ENCODE data around the gene GRAMD1B.

The GRAMD1B gene

DNA sequence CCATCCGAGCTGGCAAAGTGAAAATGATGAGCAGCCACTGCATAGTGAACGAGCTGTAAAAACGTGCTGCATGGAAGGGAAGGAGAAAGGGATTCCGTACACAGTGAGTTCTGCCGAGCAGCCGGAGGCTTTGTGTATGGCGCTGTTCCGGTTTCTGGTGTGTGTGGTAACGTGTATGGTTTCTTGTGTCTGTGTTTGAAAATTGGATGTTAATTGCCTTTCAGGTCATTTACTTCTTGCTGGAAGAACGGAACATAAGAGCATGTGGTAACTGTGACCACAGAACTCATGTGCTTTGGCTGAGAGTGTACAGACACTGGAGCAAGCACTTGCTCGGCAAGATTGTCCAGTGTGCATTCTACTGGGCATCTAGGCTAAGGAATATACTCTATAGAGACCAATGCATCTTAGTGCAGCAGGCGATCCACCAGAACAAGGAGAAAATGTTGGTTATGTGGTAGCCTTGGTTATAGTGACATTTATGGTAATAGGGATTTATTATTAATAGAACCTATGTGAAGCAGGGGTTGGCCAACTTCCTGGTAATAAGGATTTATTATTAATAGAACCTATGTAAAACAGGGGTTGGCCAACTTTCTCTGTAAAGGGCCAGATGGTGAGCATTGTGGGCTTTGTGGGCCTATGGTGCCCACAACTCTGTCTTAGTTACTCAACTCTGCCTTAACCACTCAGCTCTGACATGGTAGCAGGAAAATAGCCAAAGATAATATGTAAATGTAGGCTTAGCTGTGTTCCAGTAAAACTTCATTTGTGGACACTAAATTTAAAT is 49.2 kb downstream of the GRAMD1B start:
- peaks cover 10% of the 10 kb centered on the region for H3K4me1 ChIP-seq (ENCODE audit: control insufficient read depth, insufficient read depth, low read length)
- no peaks in the 10 kb centered on the region for H3K27me3 ChIP-seq (ENCODE audit: control insufficient read depth, insufficient read depth, low read length)
- H3K27ac ChIP-seq (ENCODE audit: low read depth, low read length): no peak overlapping the region
- no peaks in the 10 kb centered on the region for H3K9me3 ChIP-seq (ENCODE audit: control insufficient read depth, insufficient read depth, low read depth, low read length)
- H3K4me3 ChIP-seq (ENCODE audit: low read depth, low read length): no peak overlapping the region
- no peak overlapping the region for H3K9ac ChIP-seq (ENCODE audit: low read length)
- H3K36me3 ChIP-seq (ENCODE audit: control insufficient read depth, insufficient read depth, low read length): no peaks in the 10 kb centered on the region

DNA sequence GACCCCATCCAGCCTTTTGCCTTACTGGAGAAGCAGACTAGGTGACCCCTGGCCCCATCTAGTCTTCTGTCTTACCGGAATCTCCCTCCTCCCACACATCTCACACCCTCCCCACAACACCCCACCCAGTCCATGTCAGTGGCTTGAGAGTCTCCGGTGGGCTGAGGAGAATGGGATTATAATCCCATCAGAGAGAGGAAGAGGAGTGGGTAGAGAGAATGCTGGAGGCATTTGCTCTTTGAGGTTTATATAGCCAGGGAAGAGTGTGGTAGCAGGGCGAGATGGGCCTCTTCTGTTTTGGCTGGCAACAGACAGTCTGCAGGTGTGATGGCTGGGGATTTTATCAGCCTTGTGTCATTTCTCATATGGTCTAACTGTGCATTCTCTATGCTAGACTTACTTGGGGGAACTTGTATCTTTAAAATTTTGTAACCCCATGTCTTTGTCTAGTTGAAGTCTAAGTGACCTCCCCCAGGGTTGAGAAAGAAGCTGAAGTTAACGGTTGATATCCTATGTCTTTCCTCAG is 50.3 kb downstream of the GRAMD1B start:
- Histone ChIP-seq H3K4me3 (ENCODE audit: low read depth, low read length) (no peak overlapping the region), H3K9ac (ENCODE audit: low read length) (no peak overlapping the region), H3K27ac (ENCODE audit: low read depth, low read length) (no peak overlapping the region), H3K9me3 (ENCODE audit: control insufficient read depth, insufficient read depth, low read depth, low read length) (no peaks in the 10 kb centered on the region), H3K27me3 (ENCODE audit: control insufficient read depth, insufficient read depth, low read length) (no peaks in the 10 kb centered on the region), H3K4me1 (ENCODE audit: control insufficient read depth, insufficient read depth, low read length) (peaks cover 8% of the 10 kb centered on the region), H3K36me3 (ENCODE audit: control insufficient read depth, insufficient read depth, low read length) (no peaks in the 10 kb centered on the region)

DNA sequence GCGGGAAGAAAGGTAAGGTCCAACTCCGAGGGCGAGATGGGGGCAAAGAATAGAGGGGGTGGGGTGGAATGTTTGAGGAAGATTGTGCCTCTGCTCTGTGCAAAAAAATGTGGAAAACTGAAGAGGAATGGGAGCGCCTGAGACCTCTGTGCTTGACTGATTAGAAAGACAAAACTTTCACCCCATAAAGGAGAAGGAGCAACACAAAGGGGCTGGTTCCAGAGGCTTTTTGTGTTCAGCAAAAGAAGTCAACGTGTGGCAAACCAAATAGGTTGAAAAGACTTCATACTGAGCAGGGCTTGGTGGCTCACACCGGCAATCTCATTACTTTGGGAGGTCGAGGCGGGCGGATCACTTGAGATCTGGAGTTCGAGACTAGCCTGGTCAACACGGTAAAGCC is 50.8 kb downstream of the GRAMD1B start:
- H3K4me3 ChIP-seq (ENCODE audit: low read depth, low read length): no peak overlapping the region
- no peak overlapping the region for H3K27ac ChIP-seq (ENCODE audit: low read depth, low read length)
- no peaks in the 10 kb centered on the region for H3K36me3 ChIP-seq (ENCODE audit: control insufficient read depth, insufficient read depth, low read length)
- no peaks in the 10 kb centered on the region for H3K9me3 ChIP-seq (ENCODE audit: control insufficient read depth, insufficient read depth, low read depth, low read length)
- peaks cover 8% of the 10 kb centered on the region for H3K4me1 ChIP-seq (ENCODE audit: control insufficient read depth, insufficient read depth, low read length)
- H3K9ac ChIP-seq (ENCODE audit: low read length): no peak overlapping the region
- no peaks in the 10 kb centered on the region for H3K27me3 ChIP-seq (ENCODE audit: control insufficient read depth, insufficient read depth, low read length)

DNA sequence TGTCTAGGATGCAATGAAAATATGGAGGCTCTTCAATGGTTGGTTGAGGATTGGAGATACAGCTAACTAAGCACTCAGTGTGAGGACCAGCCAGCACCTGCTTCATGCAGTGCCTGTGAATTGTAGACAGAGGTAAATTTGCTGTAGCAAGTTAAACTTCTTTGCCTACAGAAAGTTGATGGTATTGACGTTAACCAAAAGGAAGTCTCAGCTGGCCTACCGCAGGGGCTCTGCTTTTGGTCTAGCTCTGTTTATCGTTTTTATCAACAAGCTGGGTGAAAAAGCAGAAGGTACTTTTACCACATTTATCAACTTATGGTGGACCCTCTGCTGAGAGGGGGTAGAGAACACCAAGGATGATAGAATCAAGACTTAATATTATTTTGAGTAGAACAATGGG is 51.6 kb downstream of the GRAMD1B start:
- no peak overlapping the region for H3K9ac ChIP-seq (ENCODE audit: low read length)
- H3K27ac ChIP-seq (ENCODE audit: low read depth, low read length): no peak overlapping the region
- no peaks in the 10 kb centered on the region for H3K36me3 ChIP-seq (ENCODE audit: control insufficient read depth, insufficient read depth, low read length)
- peaks cover 8% of the 10 kb centered on the region for H3K4me1 ChIP-seq (ENCODE audit: control insufficient read depth, insufficient read depth, low read length)
- H3K27me3 ChIP-seq (ENCODE audit: control insufficient read depth, insufficient read depth, low read length): no peaks in the 10 kb centered on the region
- H3K4me3 ChIP-seq (ENCODE audit: low read depth, low read length): no peak overlapping the region
- H3K9me3 ChIP-seq (ENCODE audit: control insufficient read depth, insufficient read depth, low read depth, low read length): no peaks in the 10 kb centered on the region

DNA sequence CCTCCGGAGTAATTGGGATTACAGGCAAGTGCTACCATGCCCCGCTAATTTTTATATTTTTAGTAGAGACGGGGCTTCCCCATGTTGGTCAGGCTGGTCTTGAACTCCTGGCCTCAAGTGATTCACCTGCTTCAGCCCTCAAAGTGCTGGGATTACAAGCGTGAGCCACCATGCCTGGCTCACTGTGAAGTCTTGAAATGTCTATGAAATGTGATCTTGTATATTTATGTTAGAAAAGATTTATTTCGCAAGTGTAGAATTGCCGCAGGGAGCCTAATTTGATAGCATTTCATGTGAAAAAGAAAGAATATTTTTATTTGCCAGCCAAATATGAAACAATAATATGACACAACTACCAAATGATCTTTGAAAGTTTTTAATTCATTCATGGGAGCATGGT is 52.1 kb downstream of the GRAMD1B start:
- Histone ChIP-seq H3K4me1 (ENCODE audit: control insufficient read depth, insufficient read depth, low read length) (peaks cover 8% of the 10 kb centered on the region), H3K27ac (ENCODE audit: low read depth, low read length) (no peak overlapping the region)

DNA sequence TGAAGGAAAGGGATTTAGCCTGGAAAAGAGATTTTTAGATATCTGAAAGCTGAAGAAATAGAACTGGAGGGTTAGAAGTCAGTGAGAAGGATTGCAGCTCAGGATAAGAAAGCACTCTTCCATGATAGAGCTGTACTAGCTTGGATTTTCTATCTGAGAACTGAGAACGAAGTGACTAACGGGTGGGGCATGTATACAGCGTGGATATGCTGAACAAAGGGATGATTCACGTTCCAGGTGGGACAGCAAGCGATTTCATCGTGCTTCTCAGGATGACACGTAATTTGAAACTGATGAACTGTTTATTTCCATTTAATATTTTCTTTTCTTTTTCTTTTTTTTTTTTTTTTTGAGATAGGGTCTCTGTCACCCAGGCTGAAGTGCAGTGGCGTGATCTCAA is 53.0 kb downstream of the GRAMD1B start:
- H3K27me3 ChIP-seq (ENCODE audit: control insufficient read depth, insufficient read depth, low read length): no peaks in the 10 kb centered on the region
- no peaks in the 10 kb centered on the region for H3K9me3 ChIP-seq (ENCODE audit: control insufficient read depth, insufficient read depth, low read depth, low read length)
- H3K36me3 ChIP-seq (ENCODE audit: control insufficient read depth, insufficient read depth, low read length): no peaks in the 10 kb centered on the region
- H3K27ac ChIP-seq (ENCODE audit: low read depth, low read length): no peak overlapping the region
- no peak overlapping the region for H3K9ac ChIP-seq (ENCODE audit: low read length)
- H3K4me1 ChIP-seq (ENCODE audit: control insufficient read depth, insufficient read depth, low read length): peaks cover 8% of the 10 kb centered on the region
- H3K4me3 ChIP-seq (ENCODE audit: low read depth, low read length): no peak overlapping the region

More for the DNA sequence above, 52.1 kb downstream of the GRAMD1B start:
- Histone ChIP-seq H3K9me3 (ENCODE audit: control insufficient read depth, insufficient read depth, low read depth, low read length) (no peaks in the 10 kb centered on the region), H3K9ac (ENCODE audit: low read length) (no peak overlapping the region), H3K36me3 (ENCODE audit: control insufficient read depth, insufficient read depth, low read length) (no peaks in the 10 kb centered on the region), H3K27me3 (ENCODE audit: control insufficient read depth, insufficient read depth, low read length) (no peaks in the 10 kb centered on the region), H3K4me3 (ENCODE audit: low read depth, low read length) (no peak overlapping the region)

DNA sequence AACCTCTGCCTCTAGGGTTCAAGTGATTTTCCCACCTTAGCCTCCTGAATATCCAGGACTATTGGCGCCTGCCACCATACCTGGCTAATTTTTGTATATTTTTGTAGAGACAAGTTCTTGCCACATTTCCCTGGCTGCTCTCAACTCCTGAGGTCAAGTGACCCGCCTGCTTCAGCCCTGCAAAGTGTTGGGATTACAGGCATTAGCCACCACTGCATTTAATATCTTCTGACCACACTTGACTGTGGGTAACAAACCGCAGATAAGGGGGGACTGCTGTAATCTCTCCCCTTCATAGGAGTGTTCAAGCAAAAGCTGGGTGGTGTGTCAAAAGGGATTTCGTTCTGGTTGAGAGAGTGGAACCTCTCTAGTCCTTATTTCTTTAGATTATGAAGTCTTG is 53.4 kb downstream of the GRAMD1B start:
- Histone ChIP-seq H3K36me3 (ENCODE audit: control insufficient read depth, insufficient read depth, low read length) (no peaks in the 10 kb centered on the region), H3K4me1 (ENCODE audit: control insufficient read depth, insufficient read depth, low read length) (peaks cover 8% of the 10 kb centered on the region), H3K4me3 (ENCODE audit: low read depth, low read length) (no peak overlapping the region), H3K9me3 (ENCODE audit: control insufficient read depth, insufficient read depth, low read depth, low read length) (no peaks in the 10 kb centered on the region), H3K27ac (ENCODE audit: low read depth, low read length) (no peak overlapping the region), H3K27me3 (ENCODE audit: control insufficient read depth, insufficient read depth, low read length) (no peaks in the 10 kb centered on the region), H3K9ac (ENCODE audit: low read length) (no peak overlapping the region)

DNA sequence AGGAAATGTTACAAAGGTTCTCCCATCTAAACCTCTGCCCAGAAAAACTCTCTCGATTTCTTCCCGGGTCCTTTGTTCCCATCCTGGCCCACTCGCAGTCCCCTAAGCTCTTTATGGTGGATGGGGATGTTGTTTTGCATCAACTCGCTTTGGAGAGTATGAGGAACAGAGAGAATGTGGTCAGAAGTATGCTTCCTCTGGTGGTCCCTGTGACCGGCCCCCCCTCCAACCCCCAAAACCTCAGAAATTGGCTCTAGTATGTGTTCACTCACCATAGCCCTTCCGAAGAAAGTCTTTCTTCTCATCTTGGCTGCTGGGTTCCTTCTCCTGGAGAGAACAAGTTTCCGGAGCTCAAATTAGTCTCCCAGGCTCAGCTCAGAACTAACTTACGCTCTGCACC is 54.4 kb downstream of the GRAMD1B start:
- H3K27ac ChIP-seq (ENCODE audit: low read depth, low read length): no peak overlapping the region
- H3K27me3 ChIP-seq (ENCODE audit: control insufficient read depth, insufficient read depth, low read length): no peaks in the 10 kb centered on the region
- no peak overlapping the region for H3K9ac ChIP-seq (ENCODE audit: low read length)
- peaks cover 8% of the 10 kb centered on the region for H3K4me1 ChIP-seq (ENCODE audit: control insufficient read depth, insufficient read depth, low read length)
- no peaks in the 10 kb centered on the region for H3K36me3 ChIP-seq (ENCODE audit: control insufficient read depth, insufficient read depth, low read length)
- H3K9me3 ChIP-seq (ENCODE audit: control insufficient read depth, insufficient read depth, low read depth, low read length): no peaks in the 10 kb centered on the region
- no peak overlapping the region for H3K4me3 ChIP-seq (ENCODE audit: low read depth, low read length)

DNA sequence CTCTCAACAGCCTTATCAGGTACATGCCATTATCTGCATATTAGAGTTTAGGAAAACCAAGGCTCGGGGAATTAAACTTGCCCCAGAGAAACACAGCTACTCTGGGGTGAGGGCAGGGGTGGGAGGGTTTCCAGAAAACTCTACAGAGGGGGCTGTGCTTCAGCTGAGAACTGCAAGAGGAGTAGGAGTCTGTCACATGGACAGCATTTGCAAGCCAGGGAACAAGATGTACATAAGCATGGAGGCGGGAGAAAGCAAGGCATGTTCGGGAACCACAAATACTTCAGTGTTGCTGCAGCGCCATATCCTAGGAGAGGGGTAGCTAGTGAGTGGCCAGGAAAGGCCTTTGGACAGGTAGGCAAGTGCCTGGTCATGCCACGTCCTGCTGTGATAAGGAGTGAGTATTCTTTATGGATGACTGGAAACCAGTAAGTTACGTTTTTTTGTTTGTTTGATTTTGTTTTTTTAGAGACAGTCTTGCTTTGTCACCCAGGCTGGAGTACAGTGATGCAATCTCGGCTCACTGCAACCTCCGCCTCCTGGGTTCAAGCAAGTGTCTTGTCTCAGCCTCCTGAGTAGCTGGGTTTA is 57.2 kb downstream of the GRAMD1B start:
- no peak overlapping the region for H3K4me3 ChIP-seq (ENCODE audit: low read depth, low read length)
- H3K9me3 ChIP-seq (ENCODE audit: control insufficient read depth, insufficient read depth, low read depth, low read length): no peaks in the 10 kb centered on the region
- H3K9ac ChIP-seq (ENCODE audit: low read length): no peak overlapping the region
- peaks cover 2% of the 10 kb centered on the region; the same call in 1 of the 2 replicates for H3K4me1 ChIP-seq (ENCODE audit: control insufficient read depth, insufficient read depth, low read length)
- no peaks in the 10 kb centered on the region for H3K36me3 ChIP-seq (ENCODE audit: control insufficient read depth, insufficient read depth, low read length)
- H3K27ac ChIP-seq (ENCODE audit: low read depth, low read length): no peak overlapping the region
- no peaks in the 10 kb centered on the region for H3K27me3 ChIP-seq (ENCODE audit: control insufficient read depth, insufficient read depth, low read length)

DNA sequence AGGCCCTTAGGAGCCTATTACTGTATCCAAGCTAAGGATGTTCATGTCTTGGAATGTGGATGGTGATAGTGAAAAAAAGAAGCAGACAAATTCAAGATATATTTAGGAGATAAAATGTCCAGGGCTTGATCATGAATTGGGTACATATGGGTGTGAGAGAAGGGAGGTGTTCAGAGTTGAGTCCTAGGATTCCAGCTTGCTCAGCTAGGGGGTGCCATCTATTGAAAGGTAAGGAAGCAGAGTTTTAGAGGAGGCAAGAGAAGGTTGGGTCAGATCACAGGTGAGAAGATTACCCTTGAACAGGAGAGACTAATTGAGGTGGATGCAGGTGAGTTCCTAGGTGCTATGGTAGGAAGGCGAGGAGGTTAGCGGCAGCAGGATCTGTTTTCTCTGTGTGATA is 60.5 kb downstream of the GRAMD1B start:
- Histone ChIP-seq H3K27ac (ENCODE audit: low read depth, low read length) (no peak overlapping the region), H3K36me3 (ENCODE audit: control insufficient read depth, insufficient read depth, low read length) (no peaks in the 10 kb centered on the region), H3K9me3 (ENCODE audit: control insufficient read depth, insufficient read depth, low read depth, low read length) (no peaks in the 10 kb centered on the region), H3K27me3 (ENCODE audit: control insufficient read depth, insufficient read depth, low read length) (no peaks in the 10 kb centered on the region), H3K4me1 (ENCODE audit: control insufficient read depth, insufficient read depth, low read length) (peaks cover 24% of the 10 kb centered on the region), H3K9ac (ENCODE audit: low read length) (no peak overlapping the region), H3K4me3 (ENCODE audit: low read depth, low read length) (no peak overlapping the region)

DNA sequence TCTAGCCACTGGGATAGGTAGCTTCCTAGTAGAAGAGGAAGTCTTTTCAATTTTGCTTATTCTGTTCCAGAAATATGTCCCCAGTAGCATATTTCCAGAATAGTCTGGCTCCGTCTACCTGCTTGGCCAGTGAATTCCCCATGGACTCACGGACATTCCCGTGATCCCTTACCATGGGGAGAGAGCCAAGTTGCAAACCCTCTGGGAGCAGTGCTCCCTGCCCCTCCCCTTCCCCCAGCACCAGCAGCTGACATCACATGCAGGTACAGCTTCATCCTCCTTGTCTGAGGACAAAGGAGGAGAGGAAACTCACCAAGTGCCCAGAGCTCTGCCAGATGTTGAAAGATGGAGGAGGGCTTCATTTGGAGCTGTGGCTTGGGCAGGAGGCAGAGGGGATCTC is 61.2 kb downstream of the GRAMD1B start:
- H3K27ac ChIP-seq (ENCODE audit: low read depth, low read length): no peak overlapping the region
- no peaks in the 10 kb centered on the region for H3K9me3 ChIP-seq (ENCODE audit: control insufficient read depth, insufficient read depth, low read depth, low read length)
- H3K27me3 ChIP-seq (ENCODE audit: control insufficient read depth, insufficient read depth, low read length): no peaks in the 10 kb centered on the region
- no peaks in the 10 kb centered on the region for H3K36me3 ChIP-seq (ENCODE audit: control insufficient read depth, insufficient read depth, low read length)
- no peak overlapping the region for H3K9ac ChIP-seq (ENCODE audit: low read length)
- H3K4me1 ChIP-seq (ENCODE audit: control insufficient read depth, insufficient read depth, low read length): peaks cover 24% of the 10 kb centered on the region
- H3K4me3 ChIP-seq (ENCODE audit: low read depth, low read length): no peak overlapping the region
